HG02798 (cell line): ENCODE results near the gene LYPLAL1.
"Not testable (repeated sequence)": the region's sequence is repeated elsewhere in the genome, so short reads cannot be mapped to it uniquely, and the experiment has no call there.

Source experiments
- ATAC-seq: cut with Tn5 transposase; IDR thresholded peaks from one replicate; pipeline ENCODE4 v1.9.1; 2021; ENCODE audit warnings: mild to moderate bottlenecking; ENCODE audit not compliant: unreplicated experiment, poor library complexity

The LYPLAL1 gene

DNA sequence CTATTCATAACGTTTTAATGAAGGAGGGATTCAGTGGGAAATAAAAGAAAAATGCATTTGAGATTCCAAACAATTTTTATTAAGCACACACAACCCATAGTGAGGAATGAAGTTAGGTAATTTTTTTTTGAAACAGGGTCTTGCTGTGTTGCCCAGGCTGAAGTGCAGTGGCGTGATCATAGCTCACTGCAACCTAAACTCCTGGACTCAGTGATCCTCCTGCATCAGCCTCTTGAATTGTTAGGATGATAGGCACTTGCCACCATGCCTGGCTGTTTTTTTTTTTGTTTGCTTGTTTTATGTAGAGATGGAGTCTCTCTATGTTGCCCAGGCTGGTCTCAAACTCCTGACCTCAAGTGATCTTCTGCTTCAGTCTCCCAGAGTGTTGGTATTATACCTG is 28.9 kb downstream of the LYPLAL1 start:
- no peak for ATAC-seq

GRCh38 chr1:219206350-219206749 is 32.7 kb downstream of the LYPLAL1 start:
- no peak for ATAC-seq

- ATAC-seq: no peak
These were observed 35.9 kb downstream of the LYPLAL1 start for GRCh38 chr1:219209578-219209977.

GRCh38 chr1:219210067-219210466 is 36.4 kb downstream of the LYPLAL1 start:
- ATAC-seq: no peak

DNA sequence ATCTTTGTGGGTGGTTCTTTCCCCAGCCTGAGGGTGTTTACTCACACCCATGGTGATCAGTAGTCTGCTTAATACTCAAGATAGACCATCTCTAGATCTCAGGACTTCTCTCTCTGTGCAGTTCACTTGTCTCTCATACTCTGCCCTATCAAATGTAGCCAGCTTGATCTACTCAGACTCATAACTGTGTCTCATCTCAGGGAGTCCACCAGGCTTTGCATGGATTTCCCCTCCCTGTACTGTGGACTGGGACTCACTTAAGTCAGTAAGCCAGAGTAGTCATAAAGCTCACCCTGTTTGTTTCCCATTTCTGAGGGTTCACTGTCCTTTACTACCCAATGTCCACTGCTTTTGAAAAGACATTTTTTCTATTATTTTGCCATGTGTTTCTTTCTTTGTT is 41.8 kb downstream of the LYPLAL1 start:
- ATAC-seq: no peak

- ATAC-seq: peak; percentile 96
These were observed 47.3 kb downstream of the LYPLAL1 start for GRCh38 chr1:219220945-219221344.

DNA sequence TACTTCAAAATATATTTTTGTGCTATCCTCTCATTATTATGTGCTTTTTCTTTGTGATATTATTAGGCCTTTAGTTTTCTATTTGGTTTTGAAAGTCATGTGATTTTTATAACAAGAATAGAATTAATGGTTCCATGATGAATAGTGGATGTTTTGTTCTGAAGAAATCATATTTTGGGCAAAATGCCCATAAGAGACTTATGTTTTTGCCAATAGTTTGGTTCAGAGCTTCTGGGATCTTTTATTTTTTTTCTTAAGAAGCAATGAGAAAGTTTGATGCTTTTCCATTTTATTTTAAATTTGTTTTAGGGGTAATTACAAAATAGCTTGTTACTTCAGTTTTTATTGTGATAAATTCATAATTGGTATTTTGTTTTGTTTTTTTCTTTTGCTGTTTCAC is 49.8 kb downstream of the LYPLAL1 start:
- no peak for ATAC-seq

- no peak for ATAC-seq
These were observed 52.5 kb downstream of the LYPLAL1 start for GRCh38 chr1:219226196-219226595.

- no peak for ATAC-seq
These were observed 53.8 kb downstream of the LYPLAL1 start for GRCh38 chr1:219227360-219228057.

- ATAC-seq: no peak
These were observed 54.4 kb downstream of the LYPLAL1 start for GRCh38 chr1:219228058-219228419.

GRCh38 chr1:219232890-219233289 is 59.2 kb downstream of the LYPLAL1 start:
- no peak for ATAC-seq

DNA sequence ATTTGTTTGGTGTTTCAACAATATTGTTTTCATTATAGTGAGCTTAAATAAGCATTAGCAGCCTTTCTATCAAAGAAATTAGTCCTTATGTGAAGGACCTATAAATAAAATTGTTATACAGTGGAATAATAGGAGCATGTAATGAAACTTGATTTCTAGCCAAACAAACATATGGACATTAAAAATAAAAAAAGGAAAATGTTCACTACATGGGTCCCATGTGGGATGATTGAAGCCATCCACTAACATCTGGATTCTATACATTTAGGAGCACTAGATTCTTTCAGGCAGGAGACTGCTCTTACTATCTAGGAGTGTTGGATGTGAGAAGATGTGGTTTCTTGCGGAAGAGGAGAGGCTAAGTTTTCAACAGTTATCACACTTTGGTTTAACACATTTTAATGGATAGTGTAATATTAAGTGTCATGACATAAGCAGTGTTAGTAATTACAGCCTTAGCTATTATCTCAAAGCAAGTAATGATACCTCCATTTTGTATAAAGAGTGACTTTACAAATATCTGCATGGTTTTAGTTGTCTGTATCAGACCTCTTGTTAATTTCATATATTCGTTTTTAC is 62.3 kb downstream of the LYPLAL1 start:
- no peak for ATAC-seq

- no peak for ATAC-seq
These were observed 63.4 kb downstream of the LYPLAL1 start for GRCh38 chr1:219236933-219237610.

- ATAC-seq: no peak
These were observed 65.8 kb downstream of the LYPLAL1 start for GRCh38 chr1:219239518-219239917.

GRCh38 chr1:219244864-219245263 is 71.2 kb downstream of the LYPLAL1 start:
- ATAC-seq: no peak

DNA sequence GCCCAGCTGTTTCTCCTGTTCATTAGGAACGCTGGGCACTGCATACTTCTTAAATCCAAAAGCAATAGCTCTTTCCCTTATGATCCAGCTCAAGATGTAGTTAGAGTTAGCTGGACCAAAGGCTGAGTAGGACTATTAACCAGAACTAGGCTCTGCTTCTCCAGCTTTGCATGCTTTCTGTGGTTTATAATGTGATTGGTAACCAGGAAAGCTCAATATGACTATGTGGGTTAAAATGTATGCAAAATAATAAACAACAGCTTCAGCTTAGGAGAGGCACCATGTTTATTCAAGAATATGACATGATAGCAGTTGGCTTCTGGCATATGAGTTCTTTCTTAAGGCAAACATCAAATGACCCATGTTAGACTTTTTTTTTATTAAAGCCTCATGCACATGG is 73.8 kb downstream of the LYPLAL1 start:
- ATAC-seq: no peak

- ATAC-seq: not testable (repeated sequence)
These were observed 76.8 kb downstream of the LYPLAL1 start for GRCh38 chr1:219250468-219250867.

DNA sequence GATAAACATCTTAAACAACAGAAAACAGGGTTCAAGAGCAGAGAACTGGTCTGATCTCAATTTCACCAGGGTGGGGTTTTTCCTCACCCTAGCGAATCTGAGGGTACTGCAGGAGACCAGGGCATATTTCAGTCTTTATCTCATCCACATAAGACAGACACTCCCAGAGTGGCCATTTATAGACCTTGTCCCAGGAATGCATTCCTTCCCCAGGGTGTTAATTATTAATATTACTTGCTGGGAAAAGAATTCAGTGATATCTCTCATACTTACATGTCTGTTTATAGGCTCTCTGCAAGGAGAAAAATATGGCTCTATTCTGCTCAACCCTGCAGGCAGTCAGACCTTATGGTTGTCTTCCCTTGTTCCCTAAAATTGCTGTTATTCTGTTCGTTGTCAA is 84.1 kb downstream of the LYPLAL1 start:
- ATAC-seq: no peak

- no peak for ATAC-seq
These were observed 87.8 kb downstream of the LYPLAL1 start for GRCh38 chr1:219261454-219261853.
